Measurements from ENCODE around the gene DHRSX. TPM values are rescaled to one million over a fixed set of nuclear protein-coding genes. Genes with fewer than 3 reads are reported as not detected.

The DHRSX gene
- total RNA-seq, 3 donors from 2014 or later, result 24.9 to 52.4 (median 37.5) TPM

DNA sequence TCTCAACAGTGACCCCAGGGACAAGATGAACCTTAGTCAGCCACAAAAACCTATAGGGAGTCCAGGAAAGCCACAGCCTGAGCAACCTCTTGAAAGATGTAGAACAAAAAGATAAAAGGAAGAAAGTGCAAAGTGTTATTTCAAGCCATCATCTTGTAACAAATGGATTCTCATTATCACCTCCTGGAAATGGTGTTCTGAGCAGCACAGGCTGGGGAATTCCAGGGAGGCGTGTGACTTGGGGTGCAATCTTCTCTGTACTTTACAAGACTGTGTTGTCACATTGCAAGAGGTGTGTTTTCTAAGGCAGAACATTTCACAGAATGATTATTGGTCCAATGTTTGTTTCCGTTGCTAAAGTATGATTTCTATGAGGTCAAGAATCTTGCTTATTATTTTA, 214.0 kb downstream of the DHRSX start:
- H3K4me1 ChIP-seq (ENCODE audit: low read depth), result no peaks in the 10 kb centered on the region
- ATAC-seq (no peak), DNase-seq (no peak)
- no peaks in the 10 kb centered on the region for H3K36me3 ChIP-seq (ENCODE audit: low read depth)
- intact Hi-C loops (cut with DNase I, micrococcal nuclease), result no loop called here
- H3K9me3 ChIP-seq, result no peaks in the 10 kb centered on the region
- H3K4me3 ChIP-seq, result no peak overlapping the region
- TF ChIP-seq, protein P1, sequence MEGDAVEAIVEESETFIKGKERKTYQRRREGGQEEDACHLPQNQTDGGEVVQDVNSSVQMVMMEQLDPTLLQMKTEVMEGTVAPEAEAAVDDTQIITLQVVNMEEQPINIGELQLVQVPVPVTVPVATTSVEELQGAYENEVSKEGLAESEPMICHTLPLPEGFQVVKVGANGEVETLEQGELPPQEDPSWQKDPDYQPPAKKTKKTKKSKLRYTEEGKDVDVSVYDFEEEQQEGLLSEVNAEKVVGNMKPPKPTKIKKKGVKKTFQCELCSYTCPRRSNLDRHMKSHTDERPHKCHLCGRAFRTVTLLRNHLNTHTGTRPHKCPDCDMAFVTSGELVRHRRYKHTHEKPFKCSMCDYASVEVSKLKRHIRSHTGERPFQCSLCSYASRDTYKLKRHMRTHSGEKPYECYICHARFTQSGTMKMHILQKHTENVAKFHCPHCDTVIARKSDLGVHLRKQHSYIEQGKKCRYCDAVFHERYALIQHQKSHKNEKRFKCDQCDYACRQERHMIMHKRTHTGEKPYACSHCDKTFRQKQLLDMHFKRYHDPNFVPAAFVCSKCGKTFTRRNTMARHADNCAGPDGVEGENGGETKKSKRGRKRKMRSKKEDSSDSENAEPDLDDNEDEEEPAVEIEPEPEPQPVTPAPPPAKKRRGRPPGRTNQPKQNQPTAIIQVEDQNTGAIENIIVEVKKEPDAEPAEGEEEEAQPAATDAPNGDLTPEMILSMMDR (IDR thresholded peaks at IDR 0.05), result no peak

- intact Hi-C loops (cut with DNase I, micrococcal nuclease), result no loop called here
- no peak for ATAC-seq
Measured at GRCh38 chrX:2284601-2285000, 216.2 kb downstream of the DHRSX start.

GRCh38 chrX:2284133-2284532, 216.6 kb downstream of the DHRSX start:
- ATAC-seq, result no peak
- no peak overlapping the region for H3K4me3 ChIP-seq
- H3K4me1 ChIP-seq (ENCODE audit: low read depth), result no peaks in the 10 kb centered on the region
- H3K9me3 ChIP-seq, result no peaks in the 10 kb centered on the region
- TF ChIP-seq, protein P1 (IDR thresholded peaks at IDR 0.05), result no peak
- DNase-seq, result no peak
- intact Hi-C loops (cut with DNase I, micrococcal nuclease), result no loop called here
- H3K36me3 ChIP-seq (ENCODE audit: low read depth), result no peaks in the 10 kb centered on the region

More at GRCh38 chrX:2284601-2285000, 216.2 kb downstream of the DHRSX start:
- no peaks in the 10 kb centered on the region for H3K4me1 ChIP-seq (ENCODE audit: low read depth)
- H3K36me3 ChIP-seq (ENCODE audit: low read depth), result no peaks in the 10 kb centered on the region
- no peak overlapping the region for H3K4me3 ChIP-seq
- TF ChIP-seq, protein P1 (IDR thresholded peaks at IDR 0.05), result no peak
- DNase-seq, result no peak
- no peaks in the 10 kb centered on the region for H3K9me3 ChIP-seq

GRCh38 chrX:2283111-2283859, 217.5 kb downstream of the DHRSX start:
- no peaks in the 10 kb centered on the region for H3K9me3 ChIP-seq
- no peaks in the 10 kb centered on the region for H3K4me1 ChIP-seq (ENCODE audit: low read depth)
- ATAC-seq (no peak), DNase-seq (no peak)
- no peaks in the 10 kb centered on the region for H3K36me3 ChIP-seq (ENCODE audit: low read depth)
- TF ChIP-seq, protein P1 (IDR thresholded peaks at IDR 0.05), result no peak
- H3K4me3 ChIP-seq, result no peak overlapping the region
- intact Hi-C loops (cut with DNase I, micrococcal nuclease), result no loop called here

DNA sequence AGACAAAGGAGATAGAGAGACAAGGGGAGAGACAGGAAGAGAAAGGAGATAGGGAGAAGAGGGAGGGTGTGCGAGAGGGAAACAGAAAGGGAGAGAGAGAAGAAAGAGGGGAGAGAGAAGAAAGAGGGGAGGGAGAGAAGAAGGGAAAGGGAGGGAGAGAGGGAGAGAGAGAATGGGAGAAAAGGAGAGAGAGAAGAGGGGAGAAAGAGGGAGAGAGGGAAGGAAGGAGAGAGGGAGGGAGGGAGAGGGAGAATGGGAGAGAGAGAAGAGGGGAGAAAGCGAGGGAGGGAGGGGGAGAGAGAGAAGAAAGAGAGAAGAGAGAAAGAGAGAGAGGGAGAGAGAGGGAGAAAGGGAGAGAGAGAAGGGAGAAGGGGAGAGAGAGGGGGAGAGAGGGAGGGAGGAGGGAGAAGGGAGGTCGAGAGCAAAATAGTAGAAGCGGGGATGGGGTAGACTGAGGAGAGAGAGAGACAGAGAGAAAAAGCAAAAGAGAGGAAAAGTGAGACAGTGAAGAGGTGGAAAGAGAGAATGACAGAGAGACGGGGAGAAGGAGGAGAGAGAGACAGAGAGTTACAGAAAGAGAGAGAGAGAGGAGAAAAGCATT, 218.2 kb downstream of the DHRSX start:
- TF ChIP-seq, protein P1 (IDR thresholded peaks at IDR 0.05), result no peak
- intact Hi-C loops (cut with DNase I, micrococcal nuclease), result no loop called here
- H3K9me3 ChIP-seq, result no peaks in the 10 kb centered on the region
- no peaks in the 10 kb centered on the region for H3K4me1 ChIP-seq (ENCODE audit: low read depth)
- ATAC-seq (no peak), DNase-seq (no peak)
- no peak overlapping the region for H3K4me3 ChIP-seq
- H3K36me3 ChIP-seq (ENCODE audit: low read depth), result no peaks in the 10 kb centered on the region
